Measurements from ENCODE around the gene AFF3. TPM values are rescaled to one million over a fixed set of nuclear protein-coding genes. Genes with fewer than 3 reads are reported as not detected.

AFF3 gene
- total RNA-seq, 1 experiment from 2014 or later, result not detected

DNA sequence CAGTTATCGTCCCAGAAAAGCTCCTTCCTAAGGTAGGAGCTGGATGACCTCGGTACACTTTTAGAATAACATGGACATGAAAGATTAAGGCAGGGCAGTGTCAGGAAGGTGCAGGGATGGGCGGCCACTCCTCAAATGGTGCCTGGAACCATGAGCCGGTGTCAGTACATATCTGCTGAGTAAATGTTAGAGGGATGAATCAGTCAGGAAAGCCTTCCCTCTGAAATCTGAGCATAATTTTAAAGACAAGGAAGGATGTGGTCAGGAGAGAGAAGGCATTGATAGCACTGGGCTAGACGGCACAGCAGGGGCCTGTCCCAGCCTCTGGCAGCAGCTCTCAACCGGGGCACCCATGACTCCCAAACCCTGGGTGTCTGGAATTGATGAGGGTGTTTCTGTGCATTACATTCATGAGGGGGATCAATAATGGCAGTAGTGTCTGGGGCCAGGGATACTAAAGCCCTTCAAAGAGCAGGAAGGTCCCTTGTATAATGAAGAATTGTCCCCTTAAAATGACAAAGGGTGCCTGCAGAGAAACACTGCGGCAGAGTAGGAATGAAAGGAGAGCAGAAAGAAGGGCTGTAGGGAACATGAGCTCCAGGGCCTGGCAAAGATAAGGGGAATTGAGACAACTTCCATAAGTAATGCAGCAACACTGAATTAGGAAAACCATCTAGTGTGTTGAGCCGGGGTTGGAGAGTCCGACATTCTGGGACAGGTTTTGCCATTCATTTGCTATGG is 490.3 kb downstream of the AFF3 start:
- DNase-seq, result no peak
- 0 out of 2 replicates have a peak, but pooled peaks cover 8% of the 10 kb centered on the region for H3K27me3 ChIP-seq
- no peak overlapping the region for H3K4me3 ChIP-seq
- no peaks in the 10 kb centered on the region for H3K36me3 ChIP-seq
- H3K4me1 ChIP-seq, result no peaks in the 10 kb centered on the region
- H3K9me3 ChIP-seq (replicated peaks), result no peaks in the 10 kb centered on the region
- H3K27ac ChIP-seq, result no peak overlapping the region

DNA sequence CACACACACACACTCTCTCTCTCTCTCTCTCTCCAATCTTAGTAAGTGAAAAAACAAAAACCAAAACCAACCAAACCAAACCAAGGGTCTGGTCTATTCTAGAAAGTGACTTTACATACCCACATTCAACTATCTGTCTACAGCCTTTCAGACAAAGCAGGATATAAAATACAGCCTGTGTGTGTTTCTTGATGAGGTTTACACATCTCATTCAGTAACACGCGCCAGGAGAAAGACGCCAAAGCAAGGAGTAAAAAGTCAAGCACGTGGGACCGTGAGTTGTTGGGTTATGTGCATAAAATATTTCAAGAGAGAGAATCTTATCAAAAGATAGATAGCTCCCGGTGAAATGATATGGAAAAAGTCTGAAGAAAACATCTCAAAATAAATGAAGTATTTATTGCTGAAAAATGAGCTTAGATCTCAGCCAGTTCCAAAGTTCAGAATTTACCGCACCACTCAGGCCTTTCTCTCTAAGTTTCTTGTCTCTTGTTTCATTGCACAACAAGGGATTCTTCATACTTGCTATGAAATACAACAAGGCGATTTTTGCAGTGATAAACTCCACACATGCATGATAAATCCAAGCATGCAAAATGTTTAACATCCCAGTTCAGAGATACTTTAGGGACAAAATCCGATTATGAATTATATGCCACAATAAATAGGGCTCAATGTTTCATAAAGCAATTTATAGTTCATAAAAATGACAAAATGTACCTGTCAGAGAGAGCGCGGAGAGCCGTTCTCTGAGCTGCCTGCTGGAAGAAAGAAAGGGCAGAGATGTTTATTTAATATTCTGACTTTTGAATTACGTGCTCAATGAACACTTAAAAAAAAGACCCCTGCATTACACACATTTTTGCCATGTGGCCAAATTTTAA is 493.2 kb downstream of the AFF3 start:
- H3K9me3 ChIP-seq (replicated peaks), result no peaks in the 10 kb centered on the region

DNA sequence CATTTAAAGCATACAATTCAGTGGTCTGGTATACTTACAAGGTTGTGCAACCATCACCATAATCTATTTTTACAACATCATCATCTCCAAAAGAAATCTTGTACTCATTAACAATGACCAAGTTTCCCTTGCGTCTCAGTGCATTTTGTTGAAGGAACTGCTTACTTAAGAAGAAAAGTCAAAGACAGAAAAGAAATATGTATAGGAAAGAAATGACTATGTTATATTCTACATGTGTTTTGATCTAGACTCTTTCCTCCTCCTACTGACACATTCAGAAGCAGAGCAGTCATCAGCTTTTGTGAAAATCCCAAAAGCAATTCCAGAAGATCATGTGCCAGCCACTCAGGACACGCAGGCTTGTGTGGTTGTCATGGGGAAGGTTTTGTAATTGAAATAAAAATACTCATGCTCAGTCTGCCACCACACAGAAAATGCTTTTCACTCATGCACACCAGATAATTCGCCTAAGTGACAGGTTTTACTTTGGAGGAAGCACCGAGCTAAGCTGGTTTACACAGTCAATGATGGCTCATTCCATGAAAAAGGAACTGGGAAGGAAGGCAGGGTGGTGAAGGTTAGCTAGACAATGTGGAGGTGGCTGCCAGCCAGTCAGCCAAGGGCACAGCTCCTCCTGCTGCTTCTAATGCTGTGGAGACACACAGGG is 494.1 kb downstream of the AFF3 start:
- no peaks in the 10 kb centered on the region for H3K9me3 ChIP-seq (replicated peaks)
- no peaks in the 10 kb centered on the region for H3K27me3 ChIP-seq
- no peak overlapping the region for H3K4me3 ChIP-seq
- H3K4me1 ChIP-seq, result no peaks in the 10 kb centered on the region
- DNase-seq, result no peak
- no peaks in the 10 kb centered on the region for H3K36me3 ChIP-seq
- H3K27ac ChIP-seq, result no peak overlapping the region

More for the DNA sequence above, 493.2 kb downstream of the AFF3 start:
- Histone ChIP-seq H3K27me3 (no peaks in the 10 kb centered on the region), H3K36me3 (no peaks in the 10 kb centered on the region), H3K27ac (no peak overlapping the region), H3K4me1 (no peaks in the 10 kb centered on the region), H3K4me3 (no peak overlapping the region)
- no peak for DNase-seq

DNA sequence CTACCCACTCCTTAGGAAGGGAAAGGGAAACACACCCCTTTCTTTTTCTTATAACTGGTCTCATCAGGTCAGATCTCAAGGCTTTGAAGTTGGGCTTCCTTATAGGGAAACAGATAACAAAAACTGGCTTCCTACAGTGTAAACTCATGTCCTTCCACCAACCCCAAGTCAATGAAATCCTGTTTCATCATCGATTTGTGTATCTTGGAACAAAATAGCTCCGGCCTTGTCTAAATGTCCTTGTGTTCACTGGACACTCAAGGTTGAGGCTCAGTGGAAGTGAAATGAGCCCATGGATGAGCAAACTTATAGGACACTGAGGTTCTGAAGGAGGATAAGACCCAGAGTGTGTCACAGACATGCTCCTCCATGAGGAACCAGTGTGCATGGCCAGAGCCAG is 496.4 kb downstream of the AFF3 start:
- no peak overlapping the region for H3K27ac ChIP-seq
- H3K4me1 ChIP-seq, result no peaks in the 10 kb centered on the region
- DNase-seq, result no peak
- H3K36me3 ChIP-seq, result no peaks in the 10 kb centered on the region
- no peak overlapping the region for H3K4me3 ChIP-seq
- no peaks in the 10 kb centered on the region for H3K27me3 ChIP-seq
- H3K9me3 ChIP-seq (replicated peaks), result no peaks in the 10 kb centered on the region

DNA sequence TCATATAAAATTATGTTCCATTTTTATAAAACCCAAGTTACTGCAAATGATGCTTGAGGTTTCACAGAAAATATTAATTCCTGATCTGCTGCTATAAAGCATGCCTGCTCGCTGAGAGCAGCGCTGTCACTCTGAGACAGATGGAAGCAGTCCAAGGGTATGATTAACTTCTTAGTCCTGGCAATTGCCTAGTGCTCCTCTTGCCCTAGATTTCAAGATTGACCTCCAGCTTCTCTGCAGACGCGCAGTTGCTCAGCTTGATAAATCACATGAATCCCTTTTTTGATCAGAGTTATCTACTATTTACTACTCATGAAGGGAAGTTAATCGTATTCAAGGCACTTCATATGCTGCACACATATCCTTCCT is 498.0 kb downstream of the AFF3 start:
- no peaks in the 10 kb centered on the region for H3K27me3 ChIP-seq
- no peak overlapping the region for H3K27ac ChIP-seq
- no peaks in the 10 kb centered on the region for H3K9me3 ChIP-seq (replicated peaks)
- H3K4me1 ChIP-seq, result no peaks in the 10 kb centered on the region
- DNase-seq, result no peak
- no peak overlapping the region for H3K4me3 ChIP-seq
- H3K36me3 ChIP-seq, result no peaks in the 10 kb centered on the region

DNA sequence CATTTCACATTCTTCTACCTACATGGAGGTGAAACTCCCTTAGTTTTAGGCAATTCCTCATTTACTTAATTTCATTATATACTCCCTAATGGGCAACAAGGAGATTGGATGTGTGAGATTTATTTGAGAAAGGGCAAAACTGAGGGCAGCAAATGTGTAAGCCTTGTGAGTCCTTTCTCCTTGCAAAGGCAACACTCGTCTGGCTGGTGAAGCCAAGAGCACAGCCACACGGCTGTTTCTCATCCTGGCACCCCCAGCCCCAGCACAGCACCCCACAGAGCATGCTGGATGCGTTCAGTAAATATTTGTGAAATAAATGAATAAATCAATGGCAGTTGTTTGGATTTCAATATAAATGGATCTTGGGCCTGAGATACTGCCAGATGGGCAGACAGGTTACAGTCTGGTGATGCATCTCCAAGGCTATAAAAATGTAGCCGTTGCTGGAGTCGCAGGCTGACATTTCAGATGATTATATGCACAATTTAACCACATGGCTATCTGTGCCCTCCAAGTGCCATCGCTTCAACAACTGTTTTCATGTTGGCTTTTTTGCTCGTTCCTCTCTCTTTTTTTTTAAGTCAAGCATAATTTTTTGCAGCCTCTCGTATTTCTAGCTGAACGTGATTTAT is 498.5 kb downstream of the AFF3 start:
- H3K4me3 ChIP-seq, result no peak overlapping the region
- no peak for DNase-seq
- no peak overlapping the region for H3K27ac ChIP-seq

DNA sequence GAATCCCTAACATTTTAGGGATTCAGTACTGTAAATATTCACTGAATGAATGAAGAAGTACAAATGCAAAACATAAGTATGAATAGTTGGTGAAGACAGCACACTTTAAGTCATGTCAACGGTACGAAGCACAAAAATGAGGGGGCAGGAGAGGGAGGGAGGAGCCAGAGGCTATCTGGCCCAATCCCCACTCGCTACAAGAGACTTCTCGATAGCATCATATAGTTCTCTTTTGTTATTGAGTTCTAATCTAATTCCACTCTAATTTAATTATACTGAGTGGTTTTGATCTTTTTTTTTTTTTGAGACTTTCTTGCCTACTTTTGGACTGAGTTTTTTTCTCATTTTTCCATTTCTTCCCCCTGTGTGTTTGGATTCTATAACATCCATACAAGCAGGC is 500.4 kb downstream of the AFF3 start:
- H3K4me3 ChIP-seq, result no peak overlapping the region
- DNase-seq, result no peak
- no peaks in the 10 kb centered on the region for H3K4me1 ChIP-seq
- no peak overlapping the region for H3K27ac ChIP-seq
- no peaks in the 10 kb centered on the region for H3K9me3 ChIP-seq (replicated peaks)
- H3K36me3 ChIP-seq, result no peaks in the 10 kb centered on the region
- 0 out of 2 replicates have a peak, but pooled peaks cover 9% of the 10 kb centered on the region for H3K27me3 ChIP-seq

More for the DNA sequence above, 498.5 kb downstream of the AFF3 start:
- Histone ChIP-seq H3K27me3 (0 out of 2 replicates have a peak, but pooled peaks cover 5% of the 10 kb centered on the region), H3K9me3 (replicated peaks) (no peaks in the 10 kb centered on the region), H3K4me1 (no peaks in the 10 kb centered on the region), H3K36me3 (no peaks in the 10 kb centered on the region)

DNA sequence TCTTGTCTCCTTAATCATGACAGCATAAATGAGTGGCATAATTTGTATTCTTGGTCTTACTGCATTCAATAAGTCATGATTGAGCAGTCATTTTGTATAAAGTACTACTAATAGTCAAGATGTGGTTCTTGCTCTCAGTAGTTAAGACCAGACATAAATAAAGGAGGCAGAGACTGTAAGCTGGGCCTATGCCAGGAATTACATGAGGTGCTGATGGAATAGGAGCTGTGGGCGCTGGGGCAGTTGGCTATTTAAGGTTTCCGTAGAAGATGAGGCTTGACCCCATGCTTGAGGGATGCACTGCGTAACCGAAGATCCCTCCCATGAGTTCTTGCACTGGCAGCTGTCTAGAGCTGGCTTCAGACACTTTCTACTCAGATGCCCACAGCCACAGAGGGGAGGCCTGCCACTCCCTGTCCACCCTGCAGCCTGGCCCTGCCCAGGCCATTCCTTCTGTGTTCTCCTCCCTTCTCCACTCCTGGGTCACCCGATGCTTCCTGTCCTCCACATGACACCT is 501.7 kb downstream of the AFF3 start:
- H3K9me3 ChIP-seq (replicated peaks), result no peaks in the 10 kb centered on the region
- H3K4me3 ChIP-seq, result no peak overlapping the region
- H3K27ac ChIP-seq, result no peak overlapping the region
- 0 out of 2 replicates have a peak, but pooled peaks cover 9% of the 10 kb centered on the region for H3K27me3 ChIP-seq
- DNase-seq, result no peak
- H3K36me3 ChIP-seq, result no peaks in the 10 kb centered on the region
- H3K4me1 ChIP-seq, result no peaks in the 10 kb centered on the region

DNA sequence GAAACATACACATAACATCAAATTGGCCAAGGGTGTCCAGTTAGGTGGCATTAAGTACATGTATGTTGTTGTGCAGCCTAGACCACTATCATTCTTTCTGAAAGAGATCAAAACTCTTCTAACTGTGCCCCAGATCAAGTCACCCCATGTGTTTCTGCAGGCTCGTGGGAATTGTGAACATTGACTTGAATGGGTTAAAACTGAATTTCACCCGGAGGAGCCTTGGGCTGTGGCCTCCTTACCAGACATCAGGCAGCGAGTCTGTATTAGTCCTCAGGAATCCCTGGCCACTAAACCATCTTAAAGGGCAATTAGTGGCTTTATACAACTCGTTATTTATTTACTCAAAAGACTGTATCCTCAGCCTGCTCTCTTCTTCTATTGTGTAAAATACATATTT is 503.6 kb downstream of the AFF3 start:
- Histone ChIP-seq H3K27ac (no peak overlapping the region), H3K27me3 (0 out of 2 replicates have a peak, but pooled peaks cover 9% of the 10 kb centered on the region), H3K36me3 (no peaks in the 10 kb centered on the region), H3K9me3 (replicated peaks) (no peaks in the 10 kb centered on the region), H3K4me1 (no peaks in the 10 kb centered on the region), H3K4me3 (no peak overlapping the region)
- DNase-seq, result no peak

DNA sequence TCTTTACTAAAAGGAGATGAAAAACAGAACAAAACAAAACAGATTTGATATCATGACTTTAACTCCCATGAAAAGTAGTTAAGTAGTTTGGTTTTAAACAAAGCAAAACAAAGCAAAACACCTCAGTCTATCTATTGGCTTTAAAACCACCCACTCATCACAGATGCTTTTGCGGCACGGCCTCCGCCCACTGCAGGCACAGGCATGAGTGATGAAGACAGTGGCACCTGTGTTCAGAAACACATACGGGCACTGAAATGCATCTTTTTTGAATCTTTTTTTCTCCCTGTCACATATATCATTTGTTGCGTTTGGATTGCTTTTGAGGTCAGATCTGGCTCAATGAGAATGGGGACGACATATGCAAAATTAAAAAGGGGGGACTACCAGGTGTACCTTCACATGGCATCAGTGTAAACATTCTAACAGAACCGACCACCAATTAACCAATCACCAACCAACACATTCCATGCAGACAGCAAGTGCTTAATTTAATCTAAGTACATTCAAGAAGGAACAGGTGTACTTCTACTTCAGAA is 505.2 kb downstream of the AFF3 start:
- DNase-seq, result no peak
- no peak overlapping the region for H3K4me3 ChIP-seq
- H3K27me3 ChIP-seq, result 0 out of 2 replicates have a peak, but pooled peaks cover 9% of the 10 kb centered on the region
- no peak overlapping the region for H3K27ac ChIP-seq
- no peaks in the 10 kb centered on the region for H3K9me3 ChIP-seq (replicated peaks)
- no peaks in the 10 kb centered on the region for H3K36me3 ChIP-seq
- no peaks in the 10 kb centered on the region for H3K4me1 ChIP-seq

DNA sequence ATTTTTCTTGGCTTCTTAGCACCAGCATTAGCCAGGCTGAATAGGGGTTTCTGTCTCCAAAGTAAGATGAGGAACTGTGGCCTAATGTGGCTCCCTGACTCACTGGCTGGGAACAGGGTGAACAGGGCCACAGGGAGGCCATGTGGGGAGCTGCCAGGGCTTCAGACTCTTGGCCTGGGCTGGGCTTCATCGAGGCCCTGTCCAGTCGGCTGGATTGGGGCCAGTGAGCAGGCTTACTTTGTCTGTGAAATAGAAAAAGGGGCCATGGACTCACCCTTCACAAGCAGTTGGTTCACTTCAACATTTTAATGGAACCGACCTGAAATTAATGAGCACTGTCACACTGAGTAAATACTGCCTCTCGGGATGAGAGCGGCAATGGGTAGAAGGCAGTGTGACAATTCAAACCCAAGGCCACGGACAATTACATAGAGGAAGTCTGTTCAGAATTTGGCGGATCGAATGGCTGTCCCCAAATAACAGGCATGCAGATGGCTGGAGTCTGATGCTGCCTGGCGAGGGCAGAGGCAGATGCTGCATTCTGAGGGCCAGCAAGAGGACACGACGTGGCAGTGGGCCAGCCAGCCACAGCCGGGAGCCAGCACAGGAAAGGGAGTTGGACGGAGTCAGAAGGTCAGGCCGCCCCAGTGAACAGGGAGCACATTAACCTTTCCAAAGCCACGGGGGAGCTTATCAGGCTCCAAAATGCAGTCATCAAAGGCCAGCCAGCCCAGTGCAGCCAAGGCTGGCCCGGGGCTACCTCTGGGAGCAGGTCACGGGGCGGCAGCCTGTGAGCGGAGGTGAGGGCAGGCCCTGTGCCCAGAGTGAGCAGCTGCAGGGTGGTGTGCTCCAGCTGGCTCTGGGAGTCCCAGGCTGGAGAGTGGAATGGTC is 506.0 kb downstream of the AFF3 start:
- Histone ChIP-seq H3K36me3 (no peaks in the 10 kb centered on the region), H3K27ac (no peak overlapping the region), H3K9me3 (replicated peaks) (no peaks in the 10 kb centered on the region), H3K4me3 (no peak overlapping the region), H3K4me1 (no peaks in the 10 kb centered on the region), H3K27me3 (0 out of 2 replicates have a peak, but pooled peaks cover 9% of the 10 kb centered on the region)
- DNase-seq, result no peak

DNA sequence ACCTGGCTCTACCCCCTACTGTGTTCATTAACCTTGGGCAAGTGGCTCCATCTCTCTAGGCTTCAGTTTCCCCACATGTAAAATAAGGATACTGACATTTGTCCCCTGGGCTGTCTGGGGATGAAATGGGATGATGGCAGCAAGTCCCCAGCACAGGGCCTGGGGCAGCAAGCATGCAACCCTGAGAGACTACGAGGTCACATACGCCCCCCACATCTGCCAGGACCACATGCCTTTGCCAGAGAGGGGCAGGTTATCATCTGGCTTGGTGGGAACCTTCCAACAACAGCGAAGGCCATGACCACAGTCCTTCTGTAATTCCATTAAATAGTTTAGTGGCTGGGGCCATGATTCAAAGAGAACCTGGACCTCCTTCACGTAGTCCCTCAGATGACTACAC is 506.7 kb downstream of the AFF3 start:
- 0 out of 2 replicates have a peak, but pooled peaks cover 9% of the 10 kb centered on the region for H3K27me3 ChIP-seq
- no peak overlapping the region for H3K4me3 ChIP-seq
- no peak for DNase-seq
- no peaks in the 10 kb centered on the region for H3K4me1 ChIP-seq
- no peaks in the 10 kb centered on the region for H3K9me3 ChIP-seq (replicated peaks)
- H3K36me3 ChIP-seq, result no peaks in the 10 kb centered on the region
- H3K27ac ChIP-seq, result no peak overlapping the region

DNA sequence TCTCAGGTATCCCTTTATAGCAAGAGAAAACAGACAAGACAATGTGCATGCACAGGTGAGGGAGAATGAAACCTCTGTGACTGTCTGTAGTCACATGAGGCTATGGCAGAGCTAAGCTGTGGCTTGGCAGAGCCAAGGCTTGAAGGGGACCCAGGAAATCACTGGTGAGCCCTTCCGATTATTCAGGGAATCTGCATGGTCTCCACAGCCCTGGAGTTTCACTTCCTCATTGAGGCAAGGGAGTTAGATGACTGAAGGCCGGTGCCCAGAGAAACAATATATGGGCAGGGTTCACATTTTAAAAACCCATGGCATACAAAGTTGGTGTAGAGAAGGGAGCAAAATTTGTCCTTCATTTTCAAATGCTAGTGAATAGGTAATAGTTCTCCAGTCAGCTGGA is 508.2 kb downstream of the AFF3 start:
- Histone ChIP-seq H3K9me3 (replicated peaks) (no peaks in the 10 kb centered on the region), H3K4me3 (no peak overlapping the region), H3K4me1 (no peaks in the 10 kb centered on the region), H3K36me3 (no peaks in the 10 kb centered on the region), H3K27me3 (0 out of 2 replicates have a peak, but pooled peaks cover 8% of the 10 kb centered on the region), H3K27ac (no peak overlapping the region)
- no peak for DNase-seq
